ENCODE results near the gene MMGT1.
A peak's percentile ranks its signal among the peaks of the same experiment; 100 is the strongest.
"Not testable (repeated sequence)": the region's sequence is repeated elsewhere in the genome, so short reads cannot be mapped to it uniquely, and the experiment has no call there.

Gene MMGT1

GRCh38 chrX:135927897-135928296 is 45.9 kb downstream of the MMGT1 start:
- H3K27ac ChIP-seq: no peak overlapping the region
- no peak for TF ChIP-seq ZFX (IDR thresholded peaks at IDR 0.05; ENCODE audit: borderline replicate concordance)
- TF ChIP-seq, protein P1, sequence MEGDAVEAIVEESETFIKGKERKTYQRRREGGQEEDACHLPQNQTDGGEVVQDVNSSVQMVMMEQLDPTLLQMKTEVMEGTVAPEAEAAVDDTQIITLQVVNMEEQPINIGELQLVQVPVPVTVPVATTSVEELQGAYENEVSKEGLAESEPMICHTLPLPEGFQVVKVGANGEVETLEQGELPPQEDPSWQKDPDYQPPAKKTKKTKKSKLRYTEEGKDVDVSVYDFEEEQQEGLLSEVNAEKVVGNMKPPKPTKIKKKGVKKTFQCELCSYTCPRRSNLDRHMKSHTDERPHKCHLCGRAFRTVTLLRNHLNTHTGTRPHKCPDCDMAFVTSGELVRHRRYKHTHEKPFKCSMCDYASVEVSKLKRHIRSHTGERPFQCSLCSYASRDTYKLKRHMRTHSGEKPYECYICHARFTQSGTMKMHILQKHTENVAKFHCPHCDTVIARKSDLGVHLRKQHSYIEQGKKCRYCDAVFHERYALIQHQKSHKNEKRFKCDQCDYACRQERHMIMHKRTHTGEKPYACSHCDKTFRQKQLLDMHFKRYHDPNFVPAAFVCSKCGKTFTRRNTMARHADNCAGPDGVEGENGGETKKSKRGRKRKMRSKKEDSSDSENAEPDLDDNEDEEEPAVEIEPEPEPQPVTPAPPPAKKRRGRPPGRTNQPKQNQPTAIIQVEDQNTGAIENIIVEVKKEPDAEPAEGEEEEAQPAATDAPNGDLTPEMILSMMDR (IDR thresholded peaks at IDR 0.05): no peak

- TF ChIP-seq ZFX (IDR thresholded peaks at IDR 0.05; ENCODE audit: borderline replicate concordance): no peak
- TF ChIP-seq, protein P1 (IDR thresholded peaks at IDR 0.05): peak; percentile 59
- H3K27ac ChIP-seq: no peak overlapping the region
Observed at GRCh38 chrX:135923353-135923752, 50.4 kb downstream of the MMGT1 start.

DNA sequence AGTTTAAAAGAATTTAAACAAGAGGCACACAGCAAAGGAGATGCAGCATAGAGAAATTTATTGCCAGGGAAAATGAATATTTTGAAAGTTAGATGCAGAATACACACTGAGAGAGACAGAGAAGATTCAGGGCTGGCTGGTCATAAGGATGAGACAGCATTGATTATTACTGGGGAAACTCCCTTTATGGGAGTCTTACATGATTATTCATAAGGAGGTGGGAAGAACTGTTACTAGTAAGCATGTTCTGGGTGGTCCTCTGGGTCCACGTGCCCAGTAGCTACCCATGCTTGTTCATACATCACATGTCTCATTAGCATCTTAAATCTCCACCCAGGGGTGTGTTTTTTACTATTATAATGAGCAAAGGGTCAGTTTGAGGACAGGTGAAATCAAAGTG is 53.3 kb downstream of the MMGT1 start:
- H3K27ac ChIP-seq: not testable (repeated sequence)

GRCh38 chrX:135914404-135914803 is 59.4 kb downstream of the MMGT1 start:
- no peak overlapping the region for H3K27ac ChIP-seq
- TF ChIP-seq, protein P1 (IDR thresholded peaks at IDR 0.05): no peak
- TF ChIP-seq ZFX (IDR thresholded peaks at IDR 0.05; ENCODE audit: borderline replicate concordance): no peak
